HG03108 (cell line): ENCODE measurements around the gene URGCP.
"Not testable (repeated sequence)": the region's sequence is repeated elsewhere in the genome, so short reads cannot be mapped to it uniquely, and the experiment has no call there.

Source experiments
- ATAC-seq: cut with Tn5 transposase; IDR thresholded peaks from one replicate; pipeline ENCODE4 v1.9.1; 2021; ENCODE audit warnings: moderate library complexity; ENCODE audit not compliant: unreplicated experiment

The URGCP gene

DNA sequence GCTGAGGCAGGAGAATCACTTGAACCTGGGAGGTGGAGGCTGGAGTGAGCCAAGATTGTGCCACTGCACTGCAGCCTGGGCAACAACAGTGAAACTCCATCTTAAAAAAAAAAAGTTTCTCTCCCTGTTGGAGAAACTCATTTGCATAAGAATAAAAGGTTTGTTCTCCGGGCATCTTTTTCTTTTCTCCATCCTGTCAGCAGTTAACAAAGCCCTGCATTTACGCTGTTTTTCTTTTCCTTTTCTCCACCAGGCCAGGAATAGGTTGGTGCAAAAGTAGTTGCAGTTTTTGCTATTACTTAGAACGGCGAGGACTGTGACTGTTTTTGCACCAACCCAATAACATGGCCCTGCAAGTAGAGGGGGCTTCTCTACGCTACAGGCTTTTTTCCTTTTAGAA is 9.5 kb upstream of the URGCP start:
- no peak for ATAC-seq

DNA sequence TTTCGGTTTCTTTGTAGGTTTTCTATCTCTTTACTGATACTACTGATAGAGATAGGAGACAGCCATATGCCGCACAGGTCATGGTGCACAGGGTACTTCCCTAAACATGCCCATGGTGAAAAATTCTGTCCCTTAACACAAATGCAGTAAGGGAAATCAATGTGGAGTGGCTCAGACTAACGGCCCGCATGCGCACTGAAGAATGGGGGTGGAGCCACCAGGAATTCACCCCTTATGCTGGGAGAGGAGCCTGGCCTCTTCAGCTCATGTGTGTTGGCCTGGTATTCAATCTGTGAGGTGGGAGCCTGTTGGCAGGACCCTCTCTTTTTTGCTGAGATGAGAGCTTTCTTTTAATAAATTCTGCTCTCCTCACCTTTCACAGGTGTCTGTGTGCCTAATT is 8.4 kb upstream of the URGCP start:
- ATAC-seq: no peak

DNA sequence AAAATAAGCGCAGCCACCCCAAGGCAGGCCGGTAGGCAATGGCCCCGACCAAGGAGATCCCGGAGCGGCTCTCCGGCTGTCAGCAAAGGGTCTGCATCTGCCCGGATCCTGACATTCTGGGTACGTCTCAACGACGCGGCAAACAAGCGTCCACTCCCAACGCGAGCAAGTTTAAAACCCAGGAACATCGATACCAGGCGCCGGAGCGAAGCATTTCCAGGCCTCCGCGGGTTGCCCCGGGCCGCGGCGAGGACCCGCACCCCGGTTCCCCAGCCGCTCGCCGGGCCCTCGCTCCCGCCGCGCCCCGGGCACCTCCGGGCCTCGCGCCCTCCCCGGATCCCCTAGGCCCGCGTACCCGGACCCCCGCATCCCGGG is 453 bp downstream of the URGCP start:
- peak; percentile 21 for ATAC-seq

DNA sequence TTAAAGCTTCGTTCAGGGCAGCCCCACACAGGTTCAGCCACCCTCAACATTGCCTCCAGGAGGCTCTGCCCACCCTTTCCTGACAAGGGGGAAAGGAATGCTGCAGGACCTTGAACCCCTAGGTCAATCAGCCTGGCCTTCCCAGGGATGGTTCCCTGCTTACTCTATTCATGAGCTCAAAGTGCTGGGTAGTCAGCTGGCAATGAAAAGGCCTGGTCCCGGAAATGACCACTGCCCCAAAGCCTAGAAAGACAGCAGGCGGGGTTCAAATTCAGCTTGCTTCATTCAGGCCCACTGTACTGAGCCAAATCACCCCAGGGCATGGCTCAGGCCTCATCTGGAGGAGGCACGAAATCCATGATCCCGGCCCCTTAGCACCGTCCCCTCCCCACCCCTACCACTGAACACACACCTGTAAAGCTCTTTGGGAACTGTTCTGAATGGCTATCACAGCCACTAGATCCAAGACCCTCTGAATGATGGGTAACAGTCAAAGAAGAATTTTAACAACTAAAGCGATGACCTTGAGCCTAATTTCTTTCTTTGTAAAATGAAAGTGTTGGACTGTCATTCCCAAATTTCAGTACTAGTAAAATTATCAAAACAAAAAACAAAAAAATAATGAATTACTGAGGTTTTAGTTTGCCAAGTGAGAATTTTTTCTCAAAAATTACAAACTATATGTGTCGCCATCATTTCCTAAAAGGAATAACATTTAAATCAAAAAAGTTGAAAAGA is 1.0 kb downstream of the URGCP start:
- ATAC-seq: no peak

DNA sequence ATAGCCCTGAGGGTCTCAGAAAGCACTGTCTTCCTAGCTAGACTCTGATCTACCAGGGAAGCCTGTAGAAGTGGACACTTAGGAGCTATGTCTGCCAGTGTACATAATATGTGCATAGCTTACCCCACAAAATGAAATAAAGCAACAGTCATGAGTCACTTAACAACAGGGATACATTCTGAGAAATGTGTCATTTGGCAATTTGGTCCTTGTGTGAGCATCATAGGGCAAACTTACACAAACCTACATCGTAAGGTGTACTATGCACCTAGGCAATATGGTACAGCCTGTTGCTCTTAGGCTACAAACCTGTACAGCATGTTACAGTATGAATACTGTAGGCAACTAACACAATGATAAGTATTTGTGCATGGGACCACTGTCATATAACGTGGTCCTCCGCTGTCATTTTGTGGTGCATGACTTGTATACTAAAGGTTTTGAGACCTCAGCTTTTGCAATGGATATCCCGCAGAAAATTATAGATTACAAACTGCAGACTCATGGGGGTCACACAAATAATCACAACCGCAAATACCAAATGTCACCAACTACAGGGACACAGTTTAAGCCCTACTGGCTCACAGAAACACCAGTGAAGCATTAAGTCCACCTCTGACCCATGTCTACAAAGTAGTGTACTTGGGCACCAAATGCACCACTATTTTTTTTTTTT is 1.7 kb downstream of the URGCP start:
- no peak for ATAC-seq

DNA sequence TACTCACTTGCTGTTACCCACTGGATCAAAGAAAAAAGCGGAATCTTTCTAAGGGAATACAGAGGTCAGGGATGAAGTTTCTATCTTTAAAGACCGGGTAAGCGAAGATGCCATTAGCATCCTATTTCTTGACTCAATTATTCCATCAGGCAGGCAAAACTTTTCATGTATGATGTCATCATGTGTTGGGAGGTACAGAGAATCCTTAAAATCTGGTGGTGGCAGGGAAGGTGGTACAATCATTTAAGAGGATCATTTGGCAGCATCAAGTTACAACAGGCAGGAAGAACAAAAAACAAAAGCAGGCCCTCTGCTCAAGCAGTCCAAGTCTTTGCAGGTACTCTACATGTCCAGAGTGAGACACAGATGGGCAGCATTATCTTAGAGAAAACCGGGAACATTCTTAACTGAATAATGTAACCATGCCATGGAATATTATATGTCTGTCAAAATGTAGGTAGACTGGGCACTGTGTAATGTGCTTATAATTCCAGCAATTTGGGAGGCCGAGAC is 3.8 kb downstream of the URGCP start:
- ATAC-seq: no peak

DNA sequence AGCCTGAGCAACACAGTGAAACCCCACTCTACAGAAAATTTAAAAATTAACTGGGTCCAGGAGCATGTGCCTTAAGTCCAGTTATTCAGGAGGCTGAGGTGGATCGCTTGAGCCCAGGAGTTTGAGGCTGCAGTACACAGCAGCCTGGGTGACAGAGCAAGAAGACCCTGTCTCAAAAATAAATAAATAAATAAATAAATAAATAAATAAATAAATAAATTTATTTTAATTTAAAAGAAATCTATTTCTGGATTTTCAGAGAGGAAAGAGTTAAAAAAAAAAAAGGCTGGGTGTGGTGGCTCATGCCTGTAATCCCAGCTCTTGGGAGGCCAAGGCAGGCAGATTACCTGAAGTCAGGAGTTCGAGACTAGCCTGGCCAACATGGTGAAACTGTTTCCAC is 7.8 kb downstream of the URGCP start:
- not testable (repeated sequence) for ATAC-seq

DNA sequence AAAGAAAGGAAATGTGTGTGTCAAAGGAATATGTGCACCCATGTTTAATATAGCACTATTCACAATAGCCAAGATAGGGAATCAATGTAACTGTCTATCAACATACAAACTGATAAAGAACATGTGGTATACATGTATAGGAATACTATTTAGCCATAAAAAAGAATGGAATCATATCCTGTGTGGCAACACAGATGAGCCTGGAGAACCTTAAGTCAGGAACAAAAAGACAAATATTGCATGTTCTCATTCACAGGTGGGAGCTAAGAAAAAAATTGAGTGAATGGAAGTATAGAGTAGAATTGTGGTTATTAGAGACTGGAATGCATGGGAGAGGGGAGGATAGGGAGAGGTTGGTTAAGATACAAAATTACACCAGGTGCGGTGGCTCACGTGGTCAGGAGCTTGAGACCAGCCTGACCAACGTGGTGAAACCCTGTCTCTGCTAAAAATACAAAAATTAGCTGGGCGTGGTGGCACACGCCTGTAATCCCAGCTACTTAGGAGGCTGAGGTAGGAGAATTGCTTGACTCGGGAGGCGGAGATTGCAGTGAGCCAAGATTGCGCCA is 10.5 kb downstream of the URGCP start:
- ATAC-seq: no peak

DNA sequence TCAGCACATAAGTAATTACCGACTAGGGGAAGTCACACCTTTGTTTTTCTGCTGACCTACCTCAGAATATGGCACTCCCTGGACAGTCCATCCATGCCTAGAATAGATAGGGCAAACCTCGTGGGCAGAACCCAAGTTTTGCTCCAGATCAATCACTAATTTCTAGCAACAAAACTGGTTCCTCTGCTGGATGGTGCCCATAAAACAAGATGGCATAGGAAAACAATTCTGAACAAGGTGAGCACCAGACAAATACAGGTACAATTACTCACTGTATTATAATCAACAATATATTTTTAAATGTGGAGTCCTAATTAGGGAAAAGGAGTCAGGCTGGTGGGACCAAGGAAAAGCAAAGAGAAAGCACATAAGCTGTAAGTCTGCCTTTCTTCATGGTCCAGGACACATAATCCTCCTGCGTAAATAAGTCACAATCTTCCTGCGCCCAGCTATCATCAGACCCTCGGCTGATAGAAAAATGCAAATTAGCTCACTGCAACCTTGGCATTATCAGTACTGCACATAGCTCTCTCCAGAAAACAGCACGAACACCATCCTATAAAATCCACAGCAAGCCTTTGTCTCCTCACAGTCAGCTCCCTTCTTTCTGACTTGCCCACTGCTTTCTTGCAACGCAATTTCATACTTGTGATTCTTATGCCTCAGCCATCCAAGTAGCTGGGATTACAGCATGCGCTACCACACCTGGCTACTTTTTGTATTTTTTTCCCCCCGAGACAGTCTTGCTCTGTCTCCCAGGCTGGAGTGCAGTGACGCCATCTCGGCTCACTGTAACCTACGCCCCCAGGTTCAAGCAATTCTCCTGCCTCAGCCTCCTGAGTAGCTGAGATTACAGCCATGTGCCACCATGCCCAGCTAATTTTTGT is 15.1 kb downstream of the URGCP start:
- ATAC-seq: no peak

DNA sequence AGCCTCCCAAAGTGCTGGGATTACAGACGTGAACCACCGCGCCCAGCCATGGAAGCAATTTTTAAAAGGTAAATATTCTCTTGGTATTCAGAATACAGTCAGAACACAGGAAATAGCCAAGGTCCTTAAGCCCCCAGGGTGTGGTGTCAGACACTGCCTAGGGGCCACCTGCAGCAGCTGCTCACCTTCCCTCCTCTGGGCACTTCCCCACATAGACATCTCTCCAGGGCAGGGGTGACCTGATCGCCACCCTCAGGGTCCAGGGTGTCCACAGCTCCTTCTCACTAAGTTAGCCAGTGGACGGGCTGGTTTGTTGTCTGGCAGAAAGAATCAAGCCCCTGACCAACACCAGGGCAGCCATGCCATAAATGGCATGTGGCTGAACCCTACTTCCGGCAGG is 15.9 kb downstream of the URGCP start:
- ATAC-seq: no peak

DNA sequence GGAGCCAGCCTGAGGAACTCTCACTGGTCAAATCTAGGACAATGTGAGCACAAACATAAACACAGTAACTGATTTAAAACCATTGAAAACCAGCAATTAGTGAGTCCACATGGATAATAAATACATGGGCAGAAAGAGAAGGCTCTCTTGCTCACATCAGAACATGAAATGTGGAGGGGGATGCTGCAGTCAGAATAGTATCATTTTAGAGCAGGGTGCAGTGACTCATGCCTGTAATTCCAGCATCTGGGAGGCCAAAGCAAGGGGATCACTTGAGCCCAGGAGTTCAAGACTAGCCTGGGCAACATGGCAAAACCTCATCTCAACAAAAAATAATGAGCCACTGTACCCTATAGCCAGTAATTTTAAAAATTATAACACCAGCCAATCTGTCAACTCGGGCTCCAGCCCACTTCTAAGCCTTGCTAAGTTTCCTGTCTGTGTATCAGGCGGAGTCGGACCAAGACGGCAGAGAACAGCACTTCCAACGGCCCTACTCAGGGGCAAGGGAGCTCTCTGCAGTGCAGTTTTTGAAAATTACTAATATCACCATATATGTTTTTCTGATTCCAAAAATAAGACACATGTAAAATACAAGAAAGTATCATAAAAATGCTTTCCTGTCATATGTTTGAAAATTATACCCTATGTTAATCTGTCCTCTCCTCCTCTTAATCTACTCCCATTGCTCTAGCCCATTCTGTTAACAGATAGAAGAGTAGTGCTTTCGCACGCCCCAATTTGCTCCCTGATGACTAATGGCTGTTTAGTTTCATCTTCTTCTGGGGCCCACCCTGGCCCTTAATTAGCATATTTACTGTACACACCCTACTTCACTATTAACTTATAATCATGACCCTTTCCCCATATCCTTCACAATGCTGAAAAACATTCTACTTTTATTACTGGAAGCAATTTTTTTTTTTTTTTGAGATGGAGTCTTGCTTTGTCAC is 17.1 kb downstream of the URGCP start:
- no peak for ATAC-seq

DNA sequence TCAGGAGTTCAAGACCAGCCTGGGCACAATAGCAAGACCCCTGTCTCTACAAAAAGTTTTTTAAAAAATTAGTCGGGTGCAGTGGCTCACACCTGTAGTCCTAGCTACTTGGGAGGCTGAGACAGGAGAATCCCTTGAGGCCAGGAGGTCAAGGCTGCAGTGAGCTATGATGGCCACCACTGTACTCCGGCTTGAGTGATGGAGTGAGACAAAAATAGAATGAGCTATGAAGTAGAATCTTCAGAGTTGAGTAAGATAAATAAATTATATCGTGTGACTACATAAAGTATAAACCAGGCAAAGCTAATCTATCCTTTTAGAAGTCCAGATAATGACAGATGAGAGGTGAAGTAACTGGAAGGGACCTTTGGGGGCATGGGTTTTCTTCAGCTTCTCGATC is 21.8 kb downstream of the URGCP start:
- no peak for ATAC-seq

DNA sequence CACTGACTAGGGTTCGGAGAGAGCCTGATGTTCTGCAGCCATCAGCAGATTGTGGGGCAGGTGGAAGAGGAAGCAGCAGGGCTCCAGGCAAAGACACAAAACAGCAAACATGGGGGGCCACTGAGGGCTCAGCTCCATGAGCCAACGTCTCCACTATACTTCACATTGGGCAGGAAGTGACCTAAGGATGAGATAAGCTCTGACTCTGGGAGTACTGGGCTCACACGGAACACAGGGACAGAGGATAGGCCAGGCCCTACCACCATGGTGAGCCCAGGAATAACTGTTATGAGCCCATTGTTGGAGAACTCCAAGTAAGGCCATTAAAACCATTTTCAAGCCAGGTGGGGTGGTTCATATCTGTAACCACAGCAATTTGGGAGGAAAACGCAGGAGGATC is 22.2 kb downstream of the URGCP start:
- no peak for ATAC-seq

DNA sequence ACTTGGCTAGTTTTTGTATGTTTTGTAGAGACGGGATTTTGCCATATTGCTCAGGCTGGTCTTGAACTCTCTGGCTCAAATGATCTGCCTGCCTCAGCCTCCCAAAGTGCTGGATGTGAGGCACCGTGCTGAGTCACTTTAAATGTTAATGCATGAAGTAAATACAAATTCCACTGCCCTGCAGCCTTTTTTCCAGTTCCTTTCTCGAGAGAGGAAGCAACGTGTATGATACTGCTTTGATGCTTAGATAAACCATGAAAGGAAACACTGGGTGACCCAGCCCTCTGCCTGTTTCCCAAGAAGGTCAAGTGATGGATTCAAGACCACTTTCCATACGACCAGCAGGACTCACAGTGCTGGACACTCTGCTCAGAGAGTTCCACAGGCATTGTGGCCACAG is 25.8 kb downstream of the URGCP start:
- ATAC-seq: no peak

DNA sequence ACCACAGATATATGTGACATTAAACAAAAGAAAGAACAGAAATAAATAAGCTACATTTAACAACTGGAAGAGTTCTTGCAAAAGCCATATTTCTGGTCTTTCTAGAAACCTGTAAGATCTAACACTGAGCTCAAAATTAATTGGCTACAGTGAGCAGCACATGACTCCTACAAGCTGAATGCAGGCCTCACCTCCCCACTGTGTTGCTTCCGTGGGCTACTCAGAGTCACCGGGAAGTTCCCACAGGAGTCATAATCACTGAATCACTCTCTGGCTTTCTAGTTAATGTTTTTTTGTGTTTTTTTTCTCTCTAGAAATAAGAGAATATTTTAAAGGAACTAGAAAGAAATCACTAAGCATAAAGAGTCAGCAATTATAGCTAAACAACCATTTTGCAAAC is 26.9 kb downstream of the URGCP start:
- no peak for ATAC-seq

DNA sequence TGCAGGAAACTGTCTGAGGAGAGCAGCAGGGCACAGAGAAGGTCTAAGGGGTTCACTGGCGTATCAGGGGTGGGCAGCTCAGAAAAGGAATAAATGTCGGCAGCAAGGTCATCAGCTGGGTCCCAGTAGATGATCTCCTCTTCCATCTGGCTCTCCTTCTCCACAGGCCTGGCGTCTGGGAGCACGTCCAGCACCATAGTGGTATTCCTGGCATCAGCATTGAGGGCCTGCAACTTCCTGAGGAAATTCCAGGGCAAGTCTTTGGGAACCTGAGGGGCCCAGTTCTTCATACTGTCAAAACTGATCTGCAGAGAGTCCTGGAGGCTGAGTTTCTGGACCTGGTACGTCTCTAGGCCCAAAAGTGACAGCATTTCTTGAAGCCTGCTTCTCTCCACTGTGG is 27.5 kb downstream of the URGCP start:
- no peak for ATAC-seq

DNA sequence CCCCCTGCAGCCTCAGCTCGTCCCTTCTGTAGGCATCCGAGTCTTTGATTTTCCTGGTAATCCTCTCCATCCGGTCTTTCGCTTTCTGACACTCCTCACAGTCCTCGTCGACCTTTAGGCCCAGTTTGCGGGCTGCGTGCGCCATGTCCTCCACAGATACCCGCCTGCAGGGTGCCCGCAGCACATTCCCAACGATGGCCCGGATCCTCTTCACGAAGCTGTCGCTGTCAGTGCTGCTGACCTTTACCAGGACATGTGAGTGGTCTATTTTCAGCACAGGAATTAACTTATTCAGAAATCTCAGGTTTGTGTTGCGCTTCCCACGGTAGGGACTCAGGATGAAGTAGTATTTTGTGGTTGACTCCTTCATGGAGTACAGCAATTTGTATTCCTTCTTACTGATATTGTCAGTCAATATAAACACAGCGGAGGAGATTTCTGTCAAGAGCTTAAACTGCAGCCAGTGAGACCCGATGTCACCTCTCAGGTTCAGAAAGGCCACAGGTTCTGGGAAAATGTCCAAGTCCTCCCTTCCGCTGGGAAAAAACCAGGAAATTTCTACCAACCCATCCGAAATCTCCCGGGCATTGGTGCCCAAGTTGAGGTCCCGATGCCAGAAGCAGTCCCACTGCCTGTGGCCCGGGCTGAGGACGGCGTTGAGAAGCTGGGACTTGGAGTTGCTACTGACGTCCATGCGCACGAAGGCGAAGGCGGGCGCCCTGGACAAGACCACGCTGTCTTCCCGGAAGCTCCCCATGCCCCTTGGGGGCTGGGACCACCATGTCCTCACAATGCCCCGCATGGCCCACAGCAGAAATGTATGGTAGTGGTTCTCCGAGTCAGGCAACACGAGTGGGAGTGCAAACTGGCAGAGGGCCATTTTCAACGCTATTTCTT is 28.2 kb downstream of the URGCP start:
- ATAC-seq: no peak

DNA sequence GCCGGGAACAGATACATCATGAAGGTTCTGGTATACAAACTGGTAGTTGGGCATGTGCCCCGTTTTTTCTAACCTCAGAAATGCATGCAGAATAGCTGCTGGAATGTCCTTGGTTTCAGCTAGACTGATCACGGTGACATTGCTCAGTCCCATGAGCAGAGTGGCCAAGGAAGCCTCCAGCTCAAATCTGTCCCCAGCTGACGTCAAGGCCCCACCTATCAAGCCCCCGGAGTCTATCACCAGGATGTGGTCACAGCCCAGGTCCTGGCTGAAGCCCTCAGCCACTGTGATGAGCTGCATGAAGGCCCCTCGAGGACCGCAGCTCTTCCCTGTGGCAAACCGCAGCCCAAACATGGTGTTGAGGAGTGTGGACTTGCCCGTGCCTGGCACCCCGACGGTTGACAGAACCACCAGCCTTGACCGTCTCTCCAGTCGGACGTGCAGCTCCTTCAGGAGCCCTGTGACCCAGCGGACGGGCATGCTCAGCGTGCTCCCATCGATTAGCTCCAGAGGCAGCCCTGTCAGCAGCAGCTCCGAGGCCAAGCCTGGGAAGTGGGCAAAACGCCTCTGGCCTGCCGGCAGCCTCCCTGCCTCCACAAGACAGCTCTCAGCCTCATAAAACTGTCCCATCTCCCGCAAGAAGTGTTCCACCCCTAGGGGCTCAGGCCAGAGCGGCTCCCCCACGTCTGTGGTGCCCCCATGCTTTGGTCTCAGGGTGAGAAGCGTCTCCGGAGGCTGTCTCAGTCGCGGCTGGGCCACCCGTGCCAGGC is 29.2 kb downstream of the URGCP start:
- ATAC-seq: no peak
